Activated CD4-positive, CD25-positive, alpha-beta regulatory T cell treated with anti-CD3 and anti-CD28 coated beads, Interleukin-2, amount 50 U/mL, for 16 hours (primary cell): Measurements from ENCODE around the gene HTR3E.
"Not testable (repeated sequence)": the region's sequence is repeated elsewhere in the genome, so short reads cannot be mapped to it uniquely, and the experiment has no call there.

Source experiments
- DNase-seq: peaks from one replicate; pipeline ENCODE4 v3.0.0-alpha.2; 2020; ENCODE audit warnings: low read depth, low spot score

The HTR3E gene, protein sequence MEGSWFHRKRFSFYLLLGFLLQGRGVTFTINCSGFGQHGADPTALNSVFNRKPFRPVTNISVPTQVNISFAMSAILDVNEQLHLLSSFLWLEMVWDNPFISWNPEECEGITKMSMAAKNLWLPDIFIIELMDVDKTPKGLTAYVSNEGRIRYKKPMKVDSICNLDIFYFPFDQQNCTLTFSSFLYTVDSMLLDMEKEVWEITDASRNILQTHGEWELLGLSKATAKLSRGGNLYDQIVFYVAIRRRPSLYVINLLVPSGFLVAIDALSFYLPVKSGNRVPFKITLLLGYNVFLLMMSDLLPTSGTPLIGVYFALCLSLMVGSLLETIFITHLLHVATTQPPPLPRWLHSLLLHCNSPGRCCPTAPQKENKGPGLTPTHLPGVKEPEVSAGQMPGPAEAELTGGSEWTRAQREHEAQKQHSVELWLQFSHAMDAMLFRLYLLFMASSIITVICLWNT

DNA sequence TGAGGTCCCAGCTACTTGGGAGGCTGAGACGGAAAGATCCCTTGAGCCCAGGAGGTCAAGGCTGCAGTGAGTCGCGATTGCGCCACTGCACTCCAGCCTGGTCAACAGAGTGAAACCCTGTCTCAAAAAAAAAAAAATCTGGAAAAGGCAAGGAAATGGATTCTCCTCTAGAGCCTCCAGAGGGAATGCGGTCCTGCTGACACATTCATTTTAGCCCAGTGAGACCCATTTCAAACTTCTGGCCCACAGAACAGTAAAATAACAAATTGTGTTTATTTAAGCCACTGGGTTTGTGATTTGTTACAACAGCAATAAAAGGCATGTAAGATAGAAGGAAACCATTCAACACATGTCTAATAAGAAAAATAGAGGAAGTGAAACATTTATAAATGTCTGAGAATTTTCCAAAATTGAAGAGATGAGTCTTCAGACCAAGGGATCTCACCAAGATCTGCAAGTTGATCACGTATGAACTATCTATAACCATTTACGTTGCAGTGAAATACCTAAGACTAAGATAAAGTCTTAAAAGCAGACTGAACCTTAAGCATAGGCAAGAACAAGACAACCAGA, at the start of gene HTR3E:
Gene HTR3E, plus strand, starts transcription at position 254 of the 573 bp plus-strand sequence. CDS start 466 bp downstream, outside the sequence.
- DNase-seq = no peak

DNA sequence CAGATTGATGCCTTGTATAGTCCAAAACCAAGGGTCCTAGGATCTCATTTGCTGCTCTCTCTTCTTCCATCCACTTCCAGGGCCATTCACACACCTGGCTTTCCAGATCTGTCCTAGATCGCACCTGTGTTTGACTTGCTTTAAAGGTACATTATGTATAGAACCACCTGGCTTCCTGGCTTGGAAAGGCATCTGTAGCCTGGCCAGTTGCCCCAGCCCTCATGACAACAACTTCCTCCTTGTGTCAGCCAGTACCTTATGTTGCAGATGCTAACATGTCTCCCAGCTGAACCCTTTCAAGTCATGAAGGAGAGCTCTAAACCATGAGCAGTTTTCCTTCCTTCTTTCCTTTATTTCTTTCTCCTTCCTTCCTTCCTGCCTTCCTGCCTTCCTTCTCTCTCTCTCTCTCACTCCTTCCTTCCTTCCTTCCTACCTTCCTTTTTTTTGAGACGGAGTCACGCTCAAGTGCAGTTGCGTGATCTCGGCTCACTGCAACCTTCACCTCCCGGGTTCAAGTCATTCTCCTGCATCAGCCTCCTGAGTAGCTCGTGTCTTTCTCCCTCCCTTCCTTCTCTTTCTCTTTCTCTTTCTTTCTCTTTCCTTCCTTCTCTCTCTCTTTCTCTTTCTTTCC, 46.5 kb upstream of the HTR3E start:
- no peak for DNase-seq

DNA sequence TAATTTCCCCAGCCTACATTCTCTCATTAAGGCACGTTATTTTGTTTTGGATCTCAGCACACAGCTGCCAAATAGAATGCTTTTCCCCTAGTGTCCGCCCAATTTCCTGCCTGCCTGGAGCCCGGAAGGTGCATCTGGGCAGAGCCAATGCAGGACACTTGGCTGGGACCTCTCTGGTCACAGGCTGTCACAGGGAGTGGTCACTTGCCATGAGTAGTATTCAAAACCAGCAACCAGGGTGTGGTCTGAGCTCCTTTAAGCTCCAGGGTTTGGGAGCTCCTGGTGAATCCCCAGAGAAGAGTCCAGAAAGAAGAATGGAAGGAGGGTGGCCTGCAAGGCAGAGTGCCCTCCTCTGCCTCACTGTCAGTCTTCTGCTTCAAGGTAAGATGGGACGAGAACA, 44.1 kb upstream of the HTR3E start, which contains the start of gene HTR3C:
Gene HTR3C, plus strand, starts transcription at position 281 of the 400 bp plus-strand sequence. Its CDS starts 34 bp downstream, at position 315.
- DNase-seq = no peak

DNA sequence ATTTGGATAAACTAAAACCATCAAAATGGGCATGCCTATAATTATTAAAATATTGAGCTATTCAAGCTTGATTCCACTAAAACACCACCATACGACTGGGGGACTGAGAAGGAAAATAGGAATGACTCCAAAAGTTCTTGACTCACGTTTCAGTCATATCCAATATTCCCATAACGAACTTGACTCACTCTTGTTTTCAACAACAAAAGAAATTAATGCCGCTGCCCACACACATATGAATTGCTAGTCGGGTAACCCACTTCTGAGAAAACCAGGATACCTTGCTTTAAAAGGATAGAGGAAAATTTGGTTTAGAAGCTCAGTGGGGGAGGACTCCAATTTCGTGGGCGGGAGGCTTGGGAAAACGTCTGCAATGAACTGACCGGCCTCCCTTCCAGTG, 38.8 kb upstream of the HTR3E start:
- no peak for DNase-seq

DNA sequence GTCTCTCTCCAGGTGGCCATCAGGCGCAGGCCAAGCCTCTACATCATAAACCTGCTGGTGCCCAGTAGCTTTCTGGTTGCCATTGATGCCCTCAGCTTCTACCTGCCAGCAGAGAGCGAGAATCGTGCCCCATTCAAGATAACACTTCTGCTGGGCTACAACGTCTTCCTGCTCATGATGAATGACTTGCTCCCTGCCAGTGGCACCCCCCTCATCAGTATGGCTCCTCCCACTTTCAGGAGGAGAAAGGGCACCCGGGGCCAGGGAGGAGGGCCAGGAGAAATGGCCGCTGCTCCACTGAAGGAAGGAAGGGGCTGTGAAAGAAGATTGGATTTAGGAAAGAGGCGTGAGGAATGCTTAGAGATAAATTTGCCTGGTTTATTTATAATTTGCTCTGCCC, 37.4 kb upstream of the HTR3E start:
- no peak for DNase-seq

DNA sequence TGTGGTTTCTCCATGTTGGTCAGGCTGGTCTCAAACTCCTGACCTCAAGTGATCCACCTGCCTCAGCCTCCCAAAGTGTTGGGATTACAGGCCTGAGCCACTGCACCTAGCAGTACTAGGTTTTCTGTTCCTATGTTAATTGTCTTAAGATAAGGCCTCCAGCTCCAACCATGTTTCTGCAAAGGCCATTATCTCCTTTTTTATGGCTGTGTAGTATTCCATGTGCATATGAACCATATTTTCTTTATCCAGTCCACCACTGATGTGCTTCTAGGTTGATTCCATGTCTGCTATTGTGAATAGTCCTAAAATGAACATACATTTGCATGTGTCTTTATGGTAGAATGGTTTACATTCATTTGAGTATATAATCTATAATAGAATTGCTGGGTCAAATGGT, 34.2 kb upstream of the HTR3E start:
- no peak for DNase-seq

DNA sequence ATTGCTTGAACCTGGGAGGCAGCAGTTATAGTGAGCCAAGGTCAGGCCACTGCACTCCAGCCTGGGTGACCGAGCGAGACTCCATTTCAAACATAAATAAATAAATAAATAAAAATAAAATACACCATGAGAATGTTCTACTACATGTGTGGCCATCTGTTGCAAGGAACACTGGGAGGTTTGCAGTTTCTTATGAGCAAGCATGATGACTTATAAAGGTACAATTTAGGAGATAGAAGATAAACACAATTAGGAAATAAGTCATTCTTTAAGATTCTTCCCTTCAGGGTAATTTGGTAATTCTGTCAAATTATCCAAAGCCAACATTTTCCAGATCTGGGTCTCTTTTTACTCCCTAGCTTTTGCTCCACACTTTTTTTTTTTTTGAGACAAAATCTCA, 30.7 kb upstream of the HTR3E start:
- DNase-seq = no peak

DNA sequence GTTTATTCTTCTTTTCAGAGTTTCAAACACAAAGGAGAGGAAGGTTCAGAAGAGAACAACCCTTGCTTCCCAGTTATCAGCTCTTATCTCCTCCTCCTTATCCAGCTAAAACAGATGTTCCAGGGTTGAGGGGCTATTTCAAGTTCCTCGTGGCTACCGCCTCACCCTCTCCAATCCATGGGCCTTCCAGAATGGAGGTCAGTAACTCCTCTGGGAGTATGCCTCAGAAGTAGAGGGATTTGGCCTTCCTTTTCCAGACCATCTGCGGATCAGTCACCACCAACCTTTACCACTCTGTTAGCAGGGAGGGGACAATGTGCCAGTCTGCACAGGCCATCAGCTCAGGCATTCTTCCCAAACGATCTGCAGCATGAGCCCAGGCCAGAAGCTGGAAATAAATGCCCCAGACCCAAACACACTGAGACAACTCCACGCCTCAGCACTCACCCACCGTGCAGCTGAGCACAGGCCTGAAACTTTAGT, 29.2 kb upstream of the HTR3E start:
- no peak for DNase-seq

DNA sequence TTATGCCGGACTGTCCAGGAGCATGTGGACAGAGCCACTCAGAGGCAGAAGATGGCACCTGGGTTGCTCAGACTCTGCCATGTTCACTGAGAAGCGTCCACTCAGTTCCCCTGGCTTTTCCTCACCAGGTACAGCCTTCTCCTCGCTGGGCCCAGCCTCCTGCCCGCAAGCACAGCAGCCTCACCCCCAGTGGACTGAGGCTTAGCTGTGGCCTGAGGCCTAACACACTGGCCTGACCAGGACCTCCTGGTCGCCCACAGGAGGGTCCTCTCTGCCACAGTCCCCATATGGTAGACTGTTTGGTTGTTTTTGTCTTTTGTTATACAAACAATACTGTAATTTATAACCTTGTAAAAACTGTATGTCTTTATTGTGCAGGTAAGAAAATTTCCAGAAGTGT, 28.5 kb upstream of the HTR3E start:
- DNase-seq = no peak

DNA sequence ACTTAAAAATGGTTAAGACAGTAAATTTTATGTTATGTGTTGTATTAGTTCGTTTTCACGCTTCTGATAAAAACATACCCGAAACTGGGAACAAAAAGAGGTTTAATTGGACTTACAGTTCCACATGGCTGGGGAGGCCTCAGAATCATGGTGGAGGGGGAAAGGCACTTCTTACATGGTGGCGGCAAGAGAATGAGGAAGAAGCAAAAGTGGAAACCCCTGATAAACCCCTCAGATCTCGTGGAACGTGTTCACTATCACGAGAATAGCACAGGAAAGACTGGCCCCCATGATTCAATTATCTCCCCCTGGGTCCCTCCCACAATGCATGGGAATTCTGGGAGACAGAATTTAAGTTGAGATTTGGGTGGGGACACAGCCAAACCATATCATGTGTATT, 25.7 kb upstream of the HTR3E start:
- DNase-seq = not testable (repeated sequence)

DNA sequence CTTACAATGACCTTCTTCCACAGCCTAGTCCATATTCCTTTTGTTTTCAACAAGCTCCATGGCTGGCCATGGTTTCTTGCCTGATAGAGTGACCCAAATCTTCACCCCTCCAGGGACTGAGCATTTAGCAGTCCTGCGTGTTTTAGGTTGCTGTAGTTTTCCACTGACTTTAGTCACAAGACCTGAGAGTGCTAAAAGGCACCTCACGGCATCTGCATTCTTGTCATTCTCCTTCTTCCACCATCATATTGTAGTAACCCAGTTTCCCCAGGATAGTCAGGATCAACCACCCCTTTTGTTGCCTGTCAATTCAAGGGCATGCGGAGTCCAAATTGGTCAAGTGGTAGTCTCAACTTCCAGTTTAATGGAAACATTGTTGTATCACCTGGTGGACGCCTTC, 23.2 kb upstream of the HTR3E start:
- no peak for DNase-seq

DNA sequence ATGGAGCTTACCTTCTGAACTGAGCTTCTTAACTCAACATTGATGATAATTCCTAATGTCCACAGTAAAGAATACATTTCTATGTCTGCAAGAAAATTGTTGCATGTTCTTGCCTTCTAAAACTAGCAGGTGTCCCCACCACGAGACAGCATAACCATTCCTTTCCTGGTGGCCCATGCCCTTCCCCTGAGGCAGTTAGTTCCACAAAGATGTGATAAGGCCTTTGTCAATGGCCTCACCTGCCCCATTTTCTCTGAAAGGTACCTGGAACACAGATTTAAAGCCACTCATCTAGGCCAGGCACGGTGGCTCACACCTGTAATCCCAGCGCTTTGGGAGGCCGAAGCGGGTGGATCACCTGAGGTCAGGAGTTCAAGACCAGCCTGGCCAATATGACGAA, 21.0 kb upstream of the HTR3E start:
- DNase-seq = no peak

DNA sequence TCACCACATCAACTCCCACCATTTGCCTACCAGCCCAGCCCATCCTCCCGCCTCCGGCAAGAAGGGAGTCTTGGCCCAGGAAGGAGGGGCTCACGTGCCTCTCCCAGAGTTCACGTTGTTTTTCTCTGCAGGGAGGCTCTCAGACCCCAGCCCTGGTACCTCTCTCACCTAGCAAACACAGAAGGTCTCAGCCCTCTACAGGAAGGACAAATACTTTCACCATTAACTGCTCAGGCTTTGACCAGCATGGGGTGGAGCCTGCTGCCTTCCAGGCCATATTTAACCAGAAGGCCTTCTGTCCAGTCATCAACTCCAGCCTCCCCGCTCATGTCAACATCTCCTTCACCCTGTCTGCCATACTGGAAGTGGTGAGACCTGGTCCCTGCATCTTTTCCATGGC, 19.0 kb upstream of the HTR3E start:
- no peak for DNase-seq

DNA sequence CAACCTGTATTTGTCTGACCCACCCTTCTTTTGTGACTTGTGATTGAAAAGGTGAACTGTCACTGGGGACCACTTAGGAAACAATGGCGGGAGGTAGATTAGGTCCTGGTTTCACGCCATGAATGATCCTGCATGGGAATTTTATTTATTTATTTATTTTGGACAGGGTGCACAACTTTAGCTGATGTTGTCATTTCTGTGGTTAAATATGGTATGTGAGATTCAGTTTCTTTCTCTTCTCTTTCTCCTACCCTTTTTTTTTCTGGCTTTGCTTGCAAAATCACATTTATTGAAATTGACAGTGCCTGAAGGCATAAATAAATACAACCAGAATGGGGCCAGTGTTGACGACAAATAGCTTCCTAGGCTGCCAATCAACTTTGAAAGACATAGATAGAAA, 18.0 kb upstream of the HTR3E start:
- DNase-seq = no peak

DNA sequence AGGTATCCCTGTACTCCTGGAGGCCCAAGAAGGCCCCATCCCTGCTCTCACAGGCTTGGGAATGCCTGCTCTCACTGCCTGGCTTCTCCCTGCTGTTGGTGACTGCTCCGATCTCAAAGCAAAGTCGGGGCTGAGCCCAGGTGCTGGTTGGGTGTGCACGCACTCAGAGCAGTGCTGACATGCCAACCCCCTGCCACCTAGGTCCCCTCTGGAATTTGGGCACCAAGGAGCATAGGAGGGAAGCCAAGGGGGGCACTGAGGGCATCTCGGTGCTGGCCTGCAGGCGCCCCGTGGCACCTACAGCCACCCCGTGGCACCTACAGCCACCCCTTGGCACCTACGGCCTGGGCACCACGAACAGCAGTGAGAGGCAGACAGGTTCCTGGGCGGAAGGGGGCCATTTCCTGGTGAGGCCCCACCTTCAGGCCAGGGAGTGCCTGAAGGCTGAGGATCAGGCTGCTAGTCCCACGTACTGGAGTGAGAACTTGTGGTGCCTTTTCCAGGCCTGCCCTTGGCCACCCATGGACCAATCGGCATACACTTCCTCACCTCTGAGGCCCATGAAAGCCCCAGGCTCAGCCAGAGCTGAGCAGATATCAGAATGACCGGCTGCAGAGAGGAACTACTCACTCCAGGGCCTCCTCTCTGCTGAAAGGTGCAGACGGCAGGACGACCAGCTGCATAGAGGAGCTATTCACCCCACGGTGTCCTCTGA, 15.6 kb upstream of the HTR3E start:
- DNase-seq = no peak

DNA sequence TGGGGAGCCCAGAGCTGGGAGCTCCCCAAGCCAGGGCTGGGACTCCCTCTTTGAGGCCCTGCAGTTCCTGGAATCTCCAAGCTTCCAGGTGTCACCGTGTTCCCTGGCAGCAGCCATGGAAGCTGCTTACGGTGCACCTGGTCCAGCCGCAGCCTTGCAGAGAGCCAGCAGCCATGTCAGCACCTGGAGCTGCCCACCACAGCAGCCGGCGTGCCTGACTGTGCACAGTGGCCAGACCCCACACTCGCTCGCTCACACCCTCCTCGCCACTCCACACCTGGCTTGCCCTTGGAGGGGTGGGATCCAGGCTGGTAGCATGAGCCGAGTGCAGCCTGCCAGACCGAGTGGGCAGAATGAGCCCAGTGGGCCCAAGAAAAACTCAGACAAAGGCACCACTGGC, 14.8 kb upstream of the HTR3E start:
- no peak for DNase-seq

DNA sequence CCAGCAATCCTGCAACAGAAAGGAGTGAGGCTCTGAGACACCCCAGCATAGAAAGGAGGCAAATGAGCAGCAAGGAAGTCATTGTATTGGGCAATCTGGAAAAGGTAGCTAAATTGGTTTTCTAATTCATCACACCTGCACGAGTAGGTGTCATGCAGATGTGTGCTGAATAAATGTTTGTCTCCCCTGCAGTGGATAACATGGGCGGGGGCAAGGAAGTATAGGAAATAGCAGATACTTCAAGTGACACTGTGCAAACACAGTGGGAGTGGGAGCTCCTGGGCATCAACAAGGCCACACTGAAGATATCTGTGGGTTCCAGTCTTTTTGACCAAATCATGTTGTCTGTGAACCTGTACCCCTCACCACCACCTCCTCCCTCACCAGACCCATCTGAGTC, 14.4 kb upstream of the HTR3E start:
- DNase-seq = no peak

DNA sequence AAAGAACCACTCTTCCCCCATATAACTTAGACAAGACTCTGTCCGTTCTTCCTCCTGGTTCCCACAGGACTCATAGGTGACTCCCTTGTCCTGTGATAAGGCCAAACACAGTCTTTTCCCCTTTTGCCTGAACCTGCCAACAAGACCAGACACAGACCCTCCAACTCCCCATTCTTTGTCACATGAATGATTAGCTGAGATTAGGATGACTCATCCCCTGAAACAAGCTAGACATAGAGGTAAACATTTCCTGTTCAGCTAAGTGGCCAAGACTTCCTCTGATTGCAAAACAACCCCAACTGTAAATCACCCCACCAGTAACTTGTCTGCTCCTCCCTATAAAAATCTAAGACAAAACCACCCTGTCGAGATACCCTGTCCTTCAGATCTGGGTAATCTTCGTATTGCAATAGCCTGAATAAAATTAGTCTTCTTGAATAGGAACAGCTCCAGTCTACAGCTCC, 11.4 kb upstream of the HTR3E start:
- no peak for DNase-seq

DNA sequence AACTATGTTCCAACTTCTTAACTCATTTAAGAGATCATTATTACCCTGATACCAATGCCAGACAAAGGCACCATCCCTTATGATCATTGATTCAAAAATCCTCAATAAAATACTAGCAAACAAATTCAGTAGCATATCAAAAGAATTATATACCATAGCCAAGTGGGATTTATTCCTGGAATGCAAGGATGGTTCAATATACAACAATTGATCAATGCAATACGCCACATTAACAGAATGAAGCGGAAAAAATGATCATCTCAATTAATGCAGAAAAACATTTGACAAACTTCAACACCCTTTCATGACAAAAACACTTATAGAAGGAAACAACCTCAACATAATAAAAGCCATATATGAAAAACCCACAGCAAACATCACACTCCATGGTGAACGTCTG, 4.7 kb upstream of the HTR3E start:
- no peak for DNase-seq

DNA sequence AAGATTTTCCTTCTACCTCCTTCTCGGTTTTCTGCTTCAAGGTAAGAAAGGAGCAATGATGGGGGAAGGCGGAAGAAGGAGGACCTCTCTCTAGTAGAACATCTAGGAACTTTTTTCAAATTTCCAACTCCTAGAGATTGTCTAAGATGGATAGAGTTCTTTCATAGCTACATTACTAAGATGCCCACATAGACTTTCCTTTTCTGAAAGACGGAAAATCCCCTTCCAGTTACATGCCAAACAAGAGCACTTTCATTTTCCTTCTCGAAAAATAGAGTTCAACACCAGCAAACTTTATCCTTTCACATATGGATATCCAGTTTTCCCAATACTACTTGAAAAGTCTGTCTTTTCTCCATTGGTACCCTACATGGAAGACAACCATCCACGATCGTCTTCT, 692 bp downstream of the HTR3E start:
- no peak for DNase-seq

DNA sequence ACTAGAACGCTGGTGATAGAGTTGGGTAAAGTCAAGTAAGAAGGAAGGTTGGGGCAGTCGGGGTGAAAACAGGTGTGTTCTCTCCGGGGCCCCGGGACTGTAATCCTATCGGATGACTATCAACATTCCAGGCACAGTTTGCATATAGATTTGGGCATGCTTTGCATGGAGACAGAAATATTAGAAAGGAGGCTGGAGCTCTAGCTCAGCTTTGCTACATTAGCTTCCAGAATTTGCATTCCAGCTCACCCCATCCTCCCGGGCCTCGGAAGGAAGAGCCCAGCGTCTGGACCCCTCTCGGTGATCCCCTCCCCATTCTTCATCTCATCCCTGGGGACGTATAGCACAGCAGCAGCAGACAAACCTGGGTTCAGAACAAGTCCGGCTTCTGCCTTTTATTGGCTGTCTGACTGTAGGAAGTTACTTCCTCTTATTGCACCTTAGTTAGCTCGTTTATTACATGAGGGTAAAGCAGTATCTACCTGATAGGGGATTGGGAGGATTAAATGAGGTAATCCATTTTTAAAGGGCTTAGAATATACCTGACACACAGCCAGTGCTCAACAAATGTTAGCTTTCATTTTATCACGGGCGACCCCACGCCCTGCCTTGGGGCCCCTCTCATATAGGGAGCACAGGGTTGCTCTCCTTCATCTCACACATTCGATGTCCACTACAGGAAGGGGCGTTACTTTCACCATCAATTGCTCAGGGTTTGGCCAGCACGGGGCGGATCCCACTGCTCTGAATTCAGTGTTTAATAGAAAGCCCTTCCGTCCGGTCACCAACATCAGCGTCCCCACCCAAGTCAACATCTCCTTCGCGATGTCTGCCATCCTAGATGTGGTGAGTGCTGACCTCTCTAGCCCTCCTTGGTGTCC, 3.2 kb downstream of the HTR3E start:
- no peak for DNase-seq
